GM21381 (cell line): ENCODE measurements around the gene SLC4A2.

Source experiments
- ATAC-seq: cut with Tn5 transposase; IDR thresholded peaks from one replicate; pipeline ENCODE4 v1.9.1; 2021; ENCODE audit warnings: mild to moderate bottlenecking, moderate library complexity; ENCODE audit not compliant: unreplicated experiment

SLC4A2 gene

GRCh38 chr7:151077705-151078232 lies 18.4 kb downstream of the SLC4A2 start:
- no peak for ATAC-seq

DNA sequence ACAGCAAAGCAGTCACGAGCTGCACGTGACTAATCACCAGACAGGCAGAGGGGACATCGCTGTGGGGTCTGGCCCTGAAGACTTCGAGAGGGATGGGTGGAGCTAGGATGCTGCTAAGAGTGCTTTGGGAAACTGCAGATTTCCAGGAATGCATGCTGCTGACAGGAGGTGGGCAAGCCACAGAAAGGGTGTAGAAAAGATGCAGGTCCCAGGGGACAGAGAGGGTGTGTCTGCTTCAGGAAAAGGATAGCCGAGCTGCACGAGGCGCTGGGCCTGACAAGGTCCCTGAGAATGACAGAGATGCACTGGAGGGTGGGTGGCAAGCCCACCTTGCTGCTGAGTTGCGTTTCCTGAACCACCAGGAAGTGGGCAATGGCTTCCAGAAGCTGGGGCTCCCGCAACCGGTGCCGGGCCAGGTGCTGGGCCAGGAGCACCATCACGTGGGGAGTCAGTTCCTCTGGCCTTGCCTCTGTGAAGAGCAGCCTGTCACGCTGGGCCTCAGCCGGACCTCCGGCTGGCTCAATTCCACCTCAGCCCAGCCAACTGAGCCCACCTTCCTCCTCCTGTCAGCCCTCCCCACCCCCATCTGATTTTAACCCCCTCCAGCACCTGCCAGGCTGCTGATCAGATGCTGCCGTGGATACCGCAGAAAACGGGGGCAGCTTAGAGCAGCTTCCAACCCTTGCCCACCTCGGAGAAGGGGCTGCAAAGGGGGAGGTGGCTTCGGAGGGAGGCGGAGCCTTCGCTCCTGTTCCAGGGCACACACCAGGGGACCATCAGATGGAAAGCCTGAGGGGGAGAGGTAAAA lies 19.0 kb downstream of the SLC4A2 start:
- no peak for ATAC-seq

- no peak for ATAC-seq
Observed at GRCh38 chr7:151079199-151079910, 20.0 kb downstream of the SLC4A2 start.

GRCh38 chr7:151080067-151080521 lies 20.7 kb downstream of the SLC4A2 start:
- ATAC-seq = no peak

DNA sequence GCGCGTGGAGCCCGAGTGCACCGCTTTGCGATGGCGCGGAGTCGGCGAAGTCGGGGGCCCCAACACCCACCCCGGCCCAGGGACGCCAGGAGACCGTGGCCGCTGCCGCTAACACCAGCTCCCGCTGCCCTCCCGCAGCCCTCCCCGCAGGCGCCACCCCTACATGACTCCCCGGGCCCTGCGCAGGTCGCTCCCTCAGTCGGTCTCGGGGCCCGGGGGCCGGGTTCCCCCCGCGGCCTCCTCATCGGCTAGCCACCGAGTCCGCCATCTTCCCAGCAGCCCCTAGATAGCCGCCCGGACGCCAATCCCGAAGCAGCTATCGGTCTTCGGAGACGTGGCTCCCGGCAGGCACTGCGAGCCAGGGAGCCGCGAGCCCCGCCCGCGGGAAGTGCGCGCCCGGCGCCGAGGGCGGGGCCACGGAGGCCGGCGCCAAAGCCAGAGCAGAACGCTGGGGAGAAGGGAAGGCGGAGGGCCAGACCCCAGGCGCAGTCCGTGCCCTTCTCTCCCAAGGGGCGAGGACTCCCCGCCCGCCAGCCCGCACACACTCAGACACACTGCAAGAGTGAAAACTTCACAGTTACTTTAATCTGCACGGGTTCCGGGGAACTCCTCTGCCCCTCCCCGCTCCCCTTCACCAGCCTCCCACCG lies 21.3 kb downstream of the SLC4A2 start, which contains the start of gene FASTK:
TSS of gene FASTK (minus strand) at position 288 of the 648 bp plus-strand sequence. CDS start at position 245, 43 bp downstream.
- ATAC-seq = peak; percentile 65

GRCh38 chr7:151081170-151082101 lies 22.0 kb downstream of the SLC4A2 start:
- ATAC-seq = peak; percentile 1

DNA sequence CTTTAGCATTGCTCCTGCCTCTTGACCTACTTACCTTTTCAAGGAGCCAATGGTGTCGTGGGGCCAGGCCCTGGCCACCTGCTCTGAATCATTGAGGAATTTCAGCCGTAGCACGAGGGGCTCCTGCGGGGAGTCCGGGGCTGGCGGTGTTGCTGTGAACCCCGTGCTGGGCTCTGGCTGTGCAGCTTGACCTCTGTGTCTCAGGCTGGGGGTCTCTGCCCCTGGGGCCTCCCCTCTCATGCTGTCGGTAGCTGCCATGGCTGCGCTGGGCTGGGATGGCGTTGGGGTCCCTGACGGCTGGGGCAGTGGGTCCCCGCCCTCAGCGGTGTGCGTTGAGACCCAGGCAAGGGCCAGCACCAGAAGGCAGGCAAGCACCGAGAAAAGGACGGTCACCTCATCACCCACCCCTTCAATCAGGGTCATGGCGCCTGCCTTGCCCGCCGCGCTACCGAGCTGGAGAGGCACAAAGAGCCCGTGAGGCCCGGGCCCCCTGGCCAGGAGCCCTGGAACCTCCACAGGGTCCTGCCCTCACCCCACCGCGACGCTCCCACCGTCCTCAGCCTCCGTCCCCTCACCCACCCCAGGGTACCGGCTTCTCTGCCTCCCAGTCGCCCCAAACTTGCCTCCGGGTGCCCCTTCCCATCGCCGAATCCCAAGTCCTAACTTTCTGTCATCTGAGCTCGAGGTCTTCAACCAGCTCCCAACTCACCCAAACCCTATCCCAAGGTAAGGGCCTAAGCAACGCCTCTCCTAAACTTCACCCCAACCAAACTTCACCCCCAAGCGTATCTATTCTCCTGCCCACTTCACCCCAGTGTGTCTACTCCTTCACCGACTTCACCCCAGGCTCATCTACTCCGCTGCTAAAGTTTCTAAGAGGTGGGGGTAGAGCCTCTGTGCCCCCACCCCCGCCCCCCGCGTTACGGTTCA lies 23.0 kb downstream of the SLC4A2 start:
- no peak for ATAC-seq

DNA sequence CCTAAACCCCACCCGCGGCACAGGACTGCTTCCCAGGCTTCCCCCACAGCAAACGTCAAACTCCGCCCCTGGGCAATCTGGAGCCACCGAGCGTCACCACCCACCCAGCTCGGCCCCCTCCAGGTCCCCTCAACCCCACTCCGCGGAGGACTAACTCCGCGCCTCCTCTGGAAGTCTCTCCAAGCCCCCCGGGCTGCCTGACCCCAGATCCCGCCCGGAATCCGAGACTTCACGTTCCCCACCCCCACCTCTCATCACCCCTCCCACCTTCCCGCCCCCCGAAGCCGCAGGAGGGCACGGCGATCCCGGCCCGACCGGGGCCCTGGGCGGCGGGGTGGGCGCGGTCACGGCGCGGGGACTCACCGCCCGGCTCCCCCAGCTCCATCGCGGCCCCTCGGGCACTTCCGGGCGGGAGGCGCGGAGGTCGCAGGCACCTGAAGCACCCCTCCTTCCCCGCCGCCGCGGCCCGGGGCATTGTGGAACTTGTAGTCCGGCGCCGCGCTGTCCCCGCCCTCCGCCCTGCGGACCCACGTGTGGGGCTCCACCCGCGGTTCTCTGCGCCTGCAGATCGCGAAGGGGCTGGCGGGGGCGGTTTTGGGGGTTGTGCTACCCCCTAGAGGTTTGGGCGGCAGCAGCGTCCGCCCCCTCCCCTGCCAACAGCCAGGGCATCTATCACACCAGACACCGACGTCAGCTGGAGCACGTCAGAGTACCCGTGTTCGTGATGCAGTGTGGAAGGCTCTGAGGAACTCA lies 23.9 kb downstream of the SLC4A2 start, which contains the start of gene TMUB1:
TSS of gene TMUB1 (minus strand) at position 423 of the 753 bp plus-strand sequence. CDS start 930 bp downstream, outside the sequence.
- peak; percentile 42 for ATAC-seq

- ATAC-seq = no peak
Observed at GRCh38 chr7:151083824-151084160, 24.4 kb downstream of the SLC4A2 start.

DNA sequence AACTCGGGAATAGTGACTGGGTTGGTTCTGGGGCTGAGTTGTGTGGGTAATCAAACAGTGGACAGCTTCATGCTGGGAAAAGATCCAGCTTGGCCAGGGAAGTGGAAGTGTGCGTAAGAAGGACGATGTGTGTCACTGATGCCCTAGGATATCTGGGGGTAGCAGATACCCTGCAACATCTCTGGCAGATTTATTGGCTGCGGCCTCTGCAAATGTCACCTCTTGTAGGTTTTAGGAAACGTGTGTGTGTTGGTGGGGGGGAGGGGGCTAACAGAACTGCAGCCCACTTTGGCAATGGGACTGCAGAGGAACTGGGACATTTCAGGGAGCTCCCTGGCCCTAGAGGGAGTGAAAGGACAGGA lies 25.9 kb downstream of the SLC4A2 start:
- ATAC-seq = no peak

DNA sequence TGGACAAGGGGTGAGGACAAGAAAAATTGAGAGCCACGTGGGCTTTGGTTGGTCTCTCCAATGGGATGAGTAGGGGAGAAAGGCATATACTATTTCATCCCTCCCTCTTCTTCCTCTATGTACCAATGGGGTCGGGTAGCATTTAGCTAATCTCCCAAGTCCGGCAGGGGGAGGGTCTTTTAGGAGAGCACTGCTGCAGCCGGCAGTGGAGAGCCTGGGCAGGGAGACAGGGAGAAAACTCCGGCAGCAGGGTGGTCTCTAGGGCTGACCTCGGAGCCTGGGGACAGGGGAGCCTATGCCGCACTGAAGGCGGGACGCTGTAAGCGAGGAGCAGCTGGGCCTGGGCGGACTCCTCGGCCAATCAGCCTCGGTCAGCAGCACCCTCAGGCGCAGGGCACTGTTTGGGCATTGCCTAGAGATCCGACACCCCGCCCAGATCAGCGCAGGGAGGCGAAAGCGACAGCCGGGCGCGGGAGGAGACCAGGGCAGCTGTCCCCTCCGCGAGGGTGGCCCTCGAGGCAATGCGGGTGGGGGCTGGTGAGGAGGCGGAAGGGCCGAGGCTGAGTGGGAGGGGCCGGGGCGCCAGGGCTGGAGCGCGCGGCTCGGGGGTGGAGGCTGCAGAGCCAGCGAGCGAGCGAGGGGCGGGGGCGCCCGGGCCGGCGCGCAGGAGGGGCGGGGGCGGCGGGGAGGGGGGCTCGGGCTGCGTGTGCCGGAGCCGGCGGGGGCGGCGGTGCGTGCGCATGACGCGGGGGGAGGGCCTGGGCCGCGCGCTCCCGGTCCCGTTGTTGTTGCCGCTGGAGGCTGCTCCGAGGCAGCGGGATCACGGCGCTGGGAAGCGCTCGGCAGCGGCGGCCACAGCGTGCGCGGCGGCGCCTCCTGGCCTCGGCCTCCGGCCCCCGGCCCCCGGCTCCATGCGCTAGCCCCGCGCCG lies 26.6 kb downstream of the SLC4A2 start, which contains the start of gene AGAP3:
TSS of gene AGAP3 (plus strand) at position 785 of the 930 bp plus-strand sequence. CDS start 267 bp downstream, outside the sequence.
- peak; percentile 37 for ATAC-seq

DNA sequence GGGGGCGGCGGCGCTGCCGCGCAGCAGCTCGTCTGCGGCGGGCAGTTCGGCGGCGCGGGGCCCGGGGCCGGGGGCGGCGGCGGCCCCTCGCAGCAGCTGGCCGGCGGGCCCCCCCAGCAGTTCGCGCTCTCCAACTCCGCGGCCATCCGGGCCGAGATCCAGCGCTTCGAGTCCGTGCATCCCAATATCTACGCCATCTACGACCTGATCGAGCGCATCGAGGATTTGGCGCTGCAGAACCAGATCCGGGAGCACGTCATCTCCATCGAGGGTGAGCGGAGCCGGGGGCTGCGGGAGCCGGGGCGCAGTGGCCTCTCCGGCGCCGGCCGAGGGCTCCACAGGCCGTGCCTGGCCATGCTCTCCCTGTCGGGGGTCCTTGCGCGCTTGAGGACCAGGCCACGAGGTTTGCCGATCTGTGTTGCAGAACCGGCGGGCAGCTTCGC lies 27.4 kb downstream of the SLC4A2 start:
- no peak for ATAC-seq

GRCh38 chr7:151087245-151088018 lies 28.0 kb downstream of the SLC4A2 start:
- peak; percentile 19 for ATAC-seq

DNA sequence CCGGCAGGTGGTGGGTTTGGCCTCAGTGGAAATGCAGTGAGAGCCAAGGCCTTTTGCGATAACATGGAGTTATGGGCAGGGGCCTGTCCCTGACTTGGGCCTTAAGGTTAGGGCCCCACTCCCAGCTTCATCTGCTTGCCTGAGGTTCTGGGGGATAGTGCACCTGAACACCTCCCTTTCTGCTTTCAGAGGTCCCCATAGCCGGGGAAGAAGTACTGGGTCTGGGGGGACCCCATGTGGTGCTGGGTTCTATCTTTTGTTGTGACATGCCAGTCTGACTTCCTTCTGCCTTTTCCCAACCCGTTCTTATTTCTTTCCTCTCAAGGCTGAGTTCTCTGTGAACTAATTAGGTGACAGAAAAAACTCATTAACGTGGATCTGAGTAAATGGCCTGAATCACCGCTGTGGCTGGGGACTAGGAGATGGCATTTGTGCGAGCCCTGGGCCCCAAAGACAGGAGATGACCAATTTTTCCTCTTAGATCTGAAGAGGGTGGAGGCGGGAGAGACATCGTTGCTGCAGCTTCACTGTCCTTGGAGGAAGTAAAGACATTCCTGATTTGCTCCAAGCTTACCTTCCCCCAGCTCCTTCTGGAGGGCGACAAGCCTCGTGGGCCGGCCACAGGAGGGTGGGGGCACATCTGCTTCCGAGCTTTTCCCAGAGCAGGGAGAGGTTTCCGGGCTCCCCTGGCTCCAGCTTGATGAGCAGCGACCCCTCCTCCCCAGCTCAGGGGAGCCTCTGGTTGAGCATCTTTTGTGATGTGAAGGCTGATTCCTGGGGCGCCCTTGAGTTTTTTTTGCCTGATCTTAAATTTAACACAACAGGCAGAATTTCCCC lies 28.8 kb downstream of the SLC4A2 start:
- ATAC-seq = no peak
